Brain microvascular endothelial cell (primary cell): ENCODE results near the gene ACVR1B.
"Not testable (repeated sequence)": the region's sequence is repeated elsewhere in the genome, so short reads cannot be mapped to it uniquely, and the experiment has no call there.

Experiments used
- DNase-seq: peaks from one replicate; pipeline ENCODE4 v3.0.0-alpha.2; 2020
- H3K27ac ChIP-seq: fragments of 250-450 bp; sonication (Bioruptor Pico); 2 replicates; pipeline ENCODE4 v1.5.1; 2020; ENCODE audit warnings: mild to moderate bottlenecking, moderate library complexity
- H3K27me3 ChIP-seq: fragments of 250-450 bp; sonication (Bioruptor Pico); replicated peaks from 2 replicates; pipeline ENCODE4 v1.5.1; 2020; ENCODE audit warnings: mild to moderate bottlenecking
- H3K36me3 ChIP-seq: fragments of 250-450 bp; sonication (Bioruptor Pico); replicated peaks from 2 replicates; pipeline ENCODE4 v1.5.1; 2020; ENCODE audit warnings: mild to moderate bottlenecking
- H3K4me3 ChIP-seq: 2 replicates; pipeline ENCODE4 v1.5.1; 2011; ENCODE audit warnings: low read depth, mild to moderate bottlenecking, control low read depth, low read length, moderate library complexity
- in situ Hi-C: cut with HindIII; loops from 2 replicates; pipeline ENCODE4 v1.10.0; 2017; ENCODE audit warnings: low sequenced_read_pairs, low pct_ligation_motif_present
- TF ChIP-seq, protein P1 (sequence below): IDR thresholded peaks from 2 replicates; pipeline ENCODE4 v1.5.1; 2011; ENCODE audit warnings: low read depth, mild to moderate bottlenecking, moderate library complexity, low read length, control low read depth, inconsistent platforms; ENCODE audit errors: missing control alignments

Gene ACVR1B

DNA sequence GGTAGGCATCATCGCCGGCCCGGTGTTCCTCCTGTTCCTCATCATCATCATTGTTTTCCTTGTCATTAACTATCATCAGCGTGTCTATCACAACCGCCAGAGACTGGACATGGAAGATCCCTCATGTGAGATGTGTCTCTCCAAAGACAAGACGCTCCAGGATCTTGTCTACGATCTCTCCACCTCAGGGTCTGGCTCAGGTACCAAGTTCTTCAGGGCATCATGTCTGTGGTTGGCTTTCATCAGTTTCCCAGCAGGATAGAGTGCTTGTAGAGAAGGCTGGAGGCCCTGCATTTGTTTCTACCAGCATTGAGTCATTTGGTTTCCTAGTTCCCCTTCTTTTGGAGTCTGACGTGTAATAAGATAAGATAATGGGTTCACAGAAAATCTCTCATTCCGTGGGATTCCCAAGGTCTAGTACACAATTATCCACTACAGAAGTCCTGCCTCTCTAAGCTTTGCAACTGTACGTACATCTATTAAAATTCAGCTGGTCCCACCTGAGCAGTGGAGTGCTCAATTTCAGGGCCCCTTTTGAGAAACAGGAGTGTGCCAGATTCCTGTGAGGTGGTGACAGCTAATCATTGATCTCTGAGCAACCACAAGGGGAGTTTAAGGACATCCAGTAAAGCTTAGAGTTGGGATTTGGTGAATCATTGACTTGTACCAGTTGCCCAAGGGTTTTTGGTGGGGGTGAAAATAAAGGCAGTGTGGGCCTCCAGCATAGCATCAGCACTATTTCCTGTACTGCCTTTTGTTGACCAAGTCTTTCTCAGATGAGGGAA, 25.1 kb downstream of the ACVR1B start:
- H3K4me3 ChIP-seq: no peak overlapping the region

DNA sequence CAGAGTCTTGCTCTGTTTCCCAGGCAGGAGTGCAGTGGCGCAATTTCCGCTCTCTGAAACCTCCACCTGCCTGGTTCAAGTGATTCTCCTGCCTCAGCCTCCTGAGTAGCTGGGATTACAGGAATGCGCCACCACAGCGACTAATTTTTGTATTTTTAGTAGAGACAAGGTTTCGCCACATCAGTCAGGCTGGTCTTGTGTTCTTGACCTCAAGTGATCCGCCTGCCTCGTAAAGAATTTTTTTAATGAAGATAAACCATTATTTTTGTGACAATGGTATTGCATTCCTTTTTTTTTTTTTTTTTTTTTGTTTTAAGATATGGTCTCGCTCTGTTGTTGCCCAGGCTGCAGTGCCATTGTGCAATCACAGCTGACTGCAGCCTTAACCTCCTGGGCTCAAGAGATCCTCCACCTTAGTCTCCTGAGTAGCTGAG, 25.8 kb downstream of the ACVR1B start:
- H3K27ac ChIP-seq: peak overlapping the region; percentile 92
- TF ChIP-seq, protein P1, sequence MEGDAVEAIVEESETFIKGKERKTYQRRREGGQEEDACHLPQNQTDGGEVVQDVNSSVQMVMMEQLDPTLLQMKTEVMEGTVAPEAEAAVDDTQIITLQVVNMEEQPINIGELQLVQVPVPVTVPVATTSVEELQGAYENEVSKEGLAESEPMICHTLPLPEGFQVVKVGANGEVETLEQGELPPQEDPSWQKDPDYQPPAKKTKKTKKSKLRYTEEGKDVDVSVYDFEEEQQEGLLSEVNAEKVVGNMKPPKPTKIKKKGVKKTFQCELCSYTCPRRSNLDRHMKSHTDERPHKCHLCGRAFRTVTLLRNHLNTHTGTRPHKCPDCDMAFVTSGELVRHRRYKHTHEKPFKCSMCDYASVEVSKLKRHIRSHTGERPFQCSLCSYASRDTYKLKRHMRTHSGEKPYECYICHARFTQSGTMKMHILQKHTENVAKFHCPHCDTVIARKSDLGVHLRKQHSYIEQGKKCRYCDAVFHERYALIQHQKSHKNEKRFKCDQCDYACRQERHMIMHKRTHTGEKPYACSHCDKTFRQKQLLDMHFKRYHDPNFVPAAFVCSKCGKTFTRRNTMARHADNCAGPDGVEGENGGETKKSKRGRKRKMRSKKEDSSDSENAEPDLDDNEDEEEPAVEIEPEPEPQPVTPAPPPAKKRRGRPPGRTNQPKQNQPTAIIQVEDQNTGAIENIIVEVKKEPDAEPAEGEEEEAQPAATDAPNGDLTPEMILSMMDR: no peak
- H3K36me3 ChIP-seq: peaks cover 13% of the 10 kb centered on the region
- in situ Hi-C loops: no loop called here
- DNase-seq: no peak
- no peak overlapping the region for H3K4me3 ChIP-seq
- no peaks in the 10 kb centered on the region for H3K27me3 ChIP-seq

More for the DNA sequence above, 25.1 kb downstream of the ACVR1B start:
- Histone ChIP-seq H3K36me3 (peaks cover 13% of the 10 kb centered on the region), H3K27me3 (no peaks in the 10 kb centered on the region), H3K27ac (peak overlapping the region; percentile 92)
- in situ Hi-C loops: no loop called here
- peak; percentile 77 for DNase-seq
- TF ChIP-seq, protein P1: peak; percentile 2

DNA sequence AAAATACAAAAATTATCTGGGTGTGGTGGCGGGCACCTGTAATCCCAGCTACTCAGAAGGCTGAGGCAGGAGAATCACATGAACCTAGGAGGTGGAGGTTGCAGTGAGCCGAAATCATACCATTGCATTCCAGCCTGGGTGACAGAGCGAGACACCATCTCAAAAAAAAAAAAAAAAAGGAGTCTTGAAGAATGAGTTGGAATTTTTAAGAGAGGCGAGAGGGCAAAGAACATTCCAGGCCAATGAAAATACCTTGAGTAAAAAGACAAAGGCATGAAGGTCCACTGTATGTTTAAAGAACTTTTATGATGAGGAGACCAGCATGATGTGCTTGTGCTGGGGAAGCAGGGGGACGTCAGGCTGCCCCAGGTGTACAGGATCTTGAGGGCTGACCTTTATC, 27.8 kb downstream of the ACVR1B start:
- H3K4me3 ChIP-seq, DNase-seq, H3K27ac ChIP-seq, in situ Hi-C loops, H3K27me3 ChIP-seq: not testable (repeated sequence)
- H3K36me3 ChIP-seq: peaks cover 13% of the 10 kb centered on the region

DNA sequence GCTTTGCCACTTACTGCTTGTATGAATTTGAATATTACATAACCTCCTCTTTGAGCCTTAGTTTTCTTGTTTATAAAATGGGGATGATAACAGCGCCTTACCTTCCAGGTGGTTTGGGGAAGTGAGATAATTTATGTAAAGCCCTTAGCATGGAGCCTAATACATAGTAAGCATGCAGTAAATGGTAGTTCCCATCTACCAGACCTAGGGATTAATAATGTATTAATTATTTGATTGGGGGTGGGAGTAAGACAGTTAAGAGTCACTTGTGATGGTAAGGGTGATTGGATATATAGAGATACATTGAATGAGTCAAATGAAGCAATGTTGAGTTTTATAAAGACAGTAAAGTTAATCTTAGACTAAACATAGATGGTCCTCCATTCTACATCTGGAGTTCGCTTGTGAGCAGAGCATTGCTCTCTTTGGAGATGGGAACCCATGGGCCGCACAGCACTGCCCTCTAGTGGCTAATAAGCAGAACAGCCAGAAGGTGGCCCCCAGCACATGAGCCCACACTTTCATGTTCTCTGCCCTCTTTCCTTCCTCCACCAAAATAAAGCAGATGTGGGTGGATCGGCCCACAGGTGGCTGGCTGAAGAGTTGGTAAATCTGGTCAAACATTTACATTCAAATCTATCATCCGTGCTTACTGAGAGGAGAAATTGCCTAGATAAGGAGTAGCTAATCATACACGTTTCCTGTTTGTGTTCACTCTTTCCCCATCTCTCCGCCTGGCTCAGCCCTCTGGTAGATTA, 28.7 kb downstream of the ACVR1B start:
- Histone ChIP-seq H3K27me3 (no peaks in the 10 kb centered on the region), H3K36me3 (peaks cover 13% of the 10 kb centered on the region), H3K4me3 (no peak overlapping the region), H3K27ac (no peak overlapping the region)
- in situ Hi-C loops: no loop called here
- TF ChIP-seq, protein P1: peak; percentile 98
- peak; percentile 39 for DNase-seq

DNA sequence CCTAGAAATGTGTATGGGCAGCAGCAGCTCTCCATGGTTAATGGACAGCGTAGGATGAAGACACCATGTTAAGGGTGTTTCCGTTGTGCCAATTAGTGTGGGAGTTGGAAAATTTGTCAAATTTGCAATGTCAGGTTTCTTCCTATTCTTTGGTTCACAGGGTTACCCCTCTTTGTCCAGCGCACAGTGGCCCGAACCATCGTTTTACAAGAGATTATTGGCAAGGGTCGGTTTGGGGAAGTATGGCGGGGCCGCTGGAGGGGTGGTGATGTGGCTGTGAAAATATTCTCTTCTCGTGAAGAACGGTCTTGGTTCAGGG, 29.3 kb downstream of the ACVR1B start:
- Histone ChIP-seq H3K36me3 (peaks cover 10% of the 10 kb centered on the region), H3K27ac (no peak overlapping the region)
- in situ Hi-C loops: no loop called here

DNA sequence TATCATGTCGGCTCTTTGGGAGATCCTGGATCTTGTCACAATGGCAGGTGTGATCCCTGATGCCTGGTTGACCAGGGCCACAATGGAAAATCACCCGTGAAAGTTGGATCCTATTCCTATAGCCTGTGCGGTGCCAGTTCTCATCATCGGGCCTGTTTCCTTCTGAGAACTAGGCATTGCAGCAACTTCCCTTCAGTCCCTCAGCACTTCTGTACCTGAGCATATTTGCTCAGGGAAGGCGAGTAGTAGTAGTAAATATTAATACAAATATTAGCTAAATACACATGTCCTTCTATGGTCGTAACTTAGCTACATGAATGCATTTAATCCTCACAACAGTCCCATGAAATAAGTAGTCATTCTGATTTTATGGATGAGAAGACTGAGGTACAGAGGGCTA, 33.2 kb downstream of the ACVR1B start:
- in situ Hi-C loops: no loop called here
- DNase-seq: no peak
- TF ChIP-seq, protein P1: no peak
- Histone ChIP-seq H3K36me3 (peaks cover 7% of the 10 kb centered on the region), H3K4me3 (no peak overlapping the region), H3K27me3 (no peaks in the 10 kb centered on the region), H3K27ac (no peak overlapping the region)

More for the DNA sequence above, 29.3 kb downstream of the ACVR1B start:
- DNase-seq: no peak
- H3K27me3 ChIP-seq: no peaks in the 10 kb centered on the region
- no peak overlapping the region for H3K4me3 ChIP-seq
- TF ChIP-seq, protein P1: no peak
